ENCODE data around the gene SIRT4. TPM values are rescaled to one million over a fixed set of nuclear protein-coding genes. Genes with fewer than 3 reads are reported as not detected.

Gene SIRT4
- total RNA-seq, 1 experiment from 2014 or later = 2.1 TPM

- H3K23me2 ChIP-seq (ENCODE audit: insufficient read length, low read depth, low read length, poor library complexity, severe bottlenecking) = no peaks in the 10 kb centered on the region
- no peak overlapping the region for H3K4ac ChIP-seq (ENCODE audit: low read depth, low read length)
- TF ChIP-seq CTCF (conservative IDR thresholded peaks at IDR 0.05) = peak; percentile 47; the same call in 2 of the 3 replicates
- no peak for DNase-seq
- no peaks in the 10 kb centered on the region for H3K27me3 ChIP-seq (ENCODE audit: insufficient read depth, low read length)
- H3K9me3 Mint-ChIP-seq = no peaks in the 10 kb centered on the region
- no peak overlapping the region for H3K27ac ChIP-seq (ENCODE audit: insufficient read length, low read depth, low read length)
- H2BK120ac ChIP-seq (ENCODE audit: low read depth, low read length, poor library complexity, severe bottlenecking) = no peak overlapping the region
- H2AK5ac ChIP-seq (ENCODE audit: insufficient read length, low read length) = no peak overlapping the region
- H4K5ac ChIP-seq (ENCODE audit: insufficient read length, low read depth, low read length) = no peak overlapping the region
- H4K91ac ChIP-seq (ENCODE audit: insufficient read length, low read depth, low read length) = no peak overlapping the region
- H3K4me2 ChIP-seq (ENCODE audit: insufficient read depth, insufficient read length, low read length) = no peak overlapping the region
- H3K56ac ChIP-seq (ENCODE audit: insufficient read length, low read depth, low read length) = no peak overlapping the region
- H2AFZ ChIP-seq (ENCODE audit: low read length) = no peak overlapping the region
- H4K20me1 ChIP-seq (ENCODE audit: control insufficient read depth, insufficient read depth, insufficient read length) = no peaks in the 10 kb centered on the region
- H2BK15ac ChIP-seq (ENCODE audit: low read depth, low read length) = no peak overlapping the region
- no peak overlapping the region for H3K14ac ChIP-seq (ENCODE audit: insufficient read depth, low read length)
- no peaks in the 10 kb centered on the region for H3K9me3 ChIP-seq (ENCODE audit: control insufficient read depth, low read depth, low read length)
- H3K79me2 ChIP-seq (ENCODE audit: insufficient read depth, low read length) = no peaks in the 10 kb centered on the region
- no peaks in the 10 kb centered on the region for H3K4me1 ChIP-seq (ENCODE audit: insufficient read depth, low read length)
- H3K23ac ChIP-seq (ENCODE audit: insufficient read length, low read depth, low read length) = no peak overlapping the region
- no peaks in the 10 kb centered on the region for H3K27me3 Mint-ChIP-seq (ENCODE audit: low read depth)
- no peak overlapping the region for H2BK12ac ChIP-seq (ENCODE audit: insufficient read length, low read depth, low read length)
- H3K4me1 Mint-ChIP-seq = peaks cover 0 to 11% of the 10 kb centered on the region in 2 experiments; a peak in 2 of 4 replicates
- no peak overlapping the region for H2BK5ac ChIP-seq (ENCODE audit: insufficient read length, low read length)
- no peak overlapping the region for H4K8ac ChIP-seq (replicated peaks; ENCODE audit: insufficient read length, low read depth, low read length)
- H3T11ph ChIP-seq (ENCODE audit: low read length) = no peak overlapping the region
- WGBS (ENCODE audit: extremely low coverage, insufficient read length, low lambda C conversion rate) = no CpG with 5 or more reads among the region's 7 CpGs
- H3K27ac Mint-ChIP-seq = no peak overlapping the region
- H3K4me3 Mint-ChIP-seq = no peak overlapping the region
- H3K9ac ChIP-seq (ENCODE audit: extremely low read depth, insufficient read length, low read length) = no peak overlapping the region
- no peak overlapping the region for H3K18ac ChIP-seq (ENCODE audit: insufficient read length, low read depth, low read length)
- H3K79me1 ChIP-seq (ENCODE audit: insufficient read depth, low read depth, low read length, poor library complexity, severe bottlenecking) = no peaks in the 10 kb centered on the region
- H2BK20ac ChIP-seq (ENCODE audit: low read depth, low read length, poor library complexity, severe bottlenecking) = no peak overlapping the region
- H3K36me3 Mint-ChIP-seq (ENCODE audit: insufficient read depth in 1 of 3, low read depth in 3 of 3) = peaks cover 21 to 67% (median 61%) of the 10 kb centered on the region in 3 experiments; a peak in 6 of 7 replicates
Measured at GRCh38 chr12:120346681-120347080, 44.6 kb downstream of the SIRT4 start.

All from H9 (cell line).